A673 (cell line): ENCODE data around the gene RBPMS2. TPM values are rescaled to one million over a fixed set of nuclear protein-coding genes. Genes with fewer than 3 reads are reported as not detected.

Experiments
- BruUV-seq: library from RNA; stranded (reverse); fragments of 400-500 nt; replicated peaks from 2 replicates; lab custom pipeline; 2021; lab: Mats Ljungman, UMichigan
- CTCF ChIA-PET: fragments of 300-600 bp; sonication (Branson Sonifier 250); formaldehyde crosslinking; loops from one replicate; lab custom pipeline; 2022; ENCODE audit warnings: antibody characterized with exemption; lab: Charles Lee
- POLR2A ChIA-PET: fragments of 300-600 bp; sonication (Branson Sonifier 250); formaldehyde crosslinking; loops from one replicate; lab custom pipeline; 2022; ENCODE audit warnings: antibody characterized with exemption; ENCODE audit not compliant: low non-redundant PET; lab: Charles Lee
- DNase-seq: peaks from one replicate; pipeline ENCODE4 v3.0.0-alpha.2; 2015; ENCODE audit warnings: low spot score
- H3K27ac ChIP-seq: fragments of 200-600 bp; sonication (generic); 2 replicates; pipeline ENCODE4 v1.5.1; 2016; ENCODE audit warnings: mixed run types, low read depth, mild to moderate bottlenecking, mixed read lengths, antibody characterized with exemption, low read length; ENCODE audit not compliant: poor library complexity, severe bottlenecking
- H3K27me3 ChIP-seq: fragments of 200-600 bp; sonication (generic); replicated peaks from 2 replicates; pipeline ENCODE4 v1.6.1; 2017; ENCODE audit warnings: mixed run types, low read depth, mild to moderate bottlenecking, mixed read lengths, antibody characterized with exemption, low read length; ENCODE audit not compliant: insufficient read depth, poor library complexity
- H3K36me3 ChIP-seq: fragments of 200-600 bp; sonication (generic); 2 replicates; pipeline ENCODE4 v1.6.1; 2016; ENCODE audit warnings: mixed run types, mild to moderate bottlenecking, mixed read lengths, antibody characterized with exemption, low read length; ENCODE audit not compliant: insufficient read depth, poor library complexity, severe bottlenecking
- H3K4me1 ChIP-seq: fragments of 200-600 bp; sonication (generic); 2 replicates; pipeline ENCODE4 v1.6.1; 2017; ENCODE audit warnings: mixed run types, mild to moderate bottlenecking, mixed read lengths, antibody characterized with exemption, low read length; ENCODE audit not compliant: insufficient read depth, poor library complexity, severe bottlenecking
- H3K4me3 ChIP-seq: fragments of 200-600 bp; sonication (generic); 2 replicates; pipeline ENCODE4 v1.5.1; 2016; ENCODE audit warnings: low read depth, mixed run types, mild to moderate bottlenecking, mixed read lengths, low read length; ENCODE audit not compliant: poor library complexity, severe bottlenecking
- H3K9me3 ChIP-seq: fragments of 200-600 bp; sonication (generic); 2 replicates; pipeline ENCODE4 v1.6.1; 2016; ENCODE audit warnings: mixed run types, low read depth, mild to moderate bottlenecking, mixed read lengths, antibody characterized with exemption, low read length; ENCODE audit not compliant: poor library complexity, severe bottlenecking
- CTCF ChIP-seq: fragments of 300-800, 200-600 bp; sonication (generic); conservative IDR thresholded peaks from 2 replicates; pipeline ENCODE4 v1.5.1; 2017; ENCODE audit warnings: low read depth, mild to moderate bottlenecking, antibody characterized with exemption, low read length, moderate library complexity, mixed read lengths
- EZH2 ChIP-seq: fragments of 200-600 bp; sonication (generic); IDR thresholded peaks from 2 replicates; pipeline ENCODE4 v1.6.1; 2017; ENCODE audit warnings: borderline replicate concordance, low read depth, mild to moderate bottlenecking, mixed read lengths, antibody characterized with exemption, low read length; ENCODE audit not compliant: poor library complexity, severe bottlenecking
- intact Hi-C: fragments of 100-400 bp; cut with micrococcal nuclease; formaldehyde crosslinking; loops from one replicate; pipeline ENCODE4 v1.10.0; 2022; ENCODE audit not compliant: unreplicated experiment
- total RNA-seq: library from RNA; stranded (reverse); gene quantifications from 2 replicates; pipeline ENCODE4 v1.2.3, GENCODE V29; 2021

The RBPMS2 gene
- total RNA-seq, 1 experiment from 2014 or later = 2.9 TPM

GRCh38 chr15:64766058-64766457, 9.3 kb downstream of the RBPMS2 start:
- no peaks in the 10 kb centered on the region for H3K9me3 ChIP-seq
- no TSS peak for BruUV-seq
- H3K4me3 ChIP-seq = no peak overlapping the region
- intact Hi-C loops = no loop called here
- no peaks in the 10 kb centered on the region for H3K4me1 ChIP-seq
- DNase-seq = no peak
- ChIA-PET CTCF (no interaction called here), POLR2A (no interaction called here)
- H3K36me3 ChIP-seq = no peaks in the 10 kb centered on the region
- no peak for TF ChIP-seq CTCF
- TF ChIP-seq EZH2 = no peak
- no peaks in the 10 kb centered on the region for H3K27me3 ChIP-seq
- no peak overlapping the region for H3K27ac ChIP-seq

- Histone ChIP-seq H3K4me3 (no peak overlapping the region), H3K27me3 (no peaks in the 10 kb centered on the region), H3K4me1 (no peaks in the 10 kb centered on the region), H3K36me3 (no peaks in the 10 kb centered on the region), H3K27ac (no peak overlapping the region), H3K9me3 (no peaks in the 10 kb centered on the region)
- BruUV-seq = no TSS peak
- ChIA-PET POLR2A (no interaction called here), CTCF (no interaction called here)
- TF ChIP-seq EZH2 = no peak
- TF ChIP-seq CTCF = no peak
- intact Hi-C loops = no loop called here
- no peak for DNase-seq
These were observed 11.5 kb downstream of the RBPMS2 start for GRCh38 chr15:64763874-64764273.

GRCh38 chr15:64763462-64763861, 11.9 kb downstream of the RBPMS2 start:
- Histone ChIP-seq H3K27me3 (no peaks in the 10 kb centered on the region), H3K4me1 (no peaks in the 10 kb centered on the region), H3K4me3 (no peak overlapping the region), H3K9me3 (no peaks in the 10 kb centered on the region), H3K27ac (no peak overlapping the region), H3K36me3 (no peaks in the 10 kb centered on the region)
- no peak for DNase-seq
- TF ChIP-seq EZH2 = no peak
- TF ChIP-seq CTCF = no peak
- BruUV-seq = no TSS peak
- intact Hi-C loops = no loop called here
- ChIA-PET POLR2A (no interaction called here), CTCF (no interaction called here)
